GM21526 (cell line): ENCODE measurements around the gene DLG4.
"Not testable (repeated sequence)": the region's sequence is repeated elsewhere in the genome, so short reads cannot be mapped to it uniquely, and the experiment has no call there.

Source experiments
- ATAC-seq: cut with Tn5 transposase; IDR thresholded peaks from one replicate; pipeline ENCODE4 v1.9.1; 2021; ENCODE audit warnings: moderate library complexity; ENCODE audit not compliant: unreplicated experiment, low FRiP score

Gene DLG4

GRCh38 chr17:7191571-7192270 lies 27.9 kb downstream of the DLG4 start:
- no peak for ATAC-seq

- ATAC-seq, result no peak
Measured at GRCh38 chr17:7191069-7191468, 28.6 kb downstream of the DLG4 start.

- ATAC-seq, result no peak
Measured at GRCh38 chr17:7190276-7190917, 29.2 kb downstream of the DLG4 start.

GRCh38 chr17:7186241-7186640 lies 33.4 kb downstream of the DLG4 start:
- no peak for ATAC-seq

- ATAC-seq, result no peak
Measured at GRCh38 chr17:7184647-7185046, 35.0 kb downstream of the DLG4 start.

- no peak for ATAC-seq
Measured at GRCh38 chr17:7184091-7184488, 35.5 kb downstream of the DLG4 start.

GRCh38 chr17:7183433-7184090 lies 36.1 kb downstream of the DLG4 start:
- ATAC-seq, result no peak

GRCh38 chr17:7182101-7182500 lies 37.5 kb downstream of the DLG4 start:
- not testable (repeated sequence) for ATAC-seq

GRCh38 chr17:7179317-7180254 lies 40.0 kb downstream of the DLG4 start, which contains the start of gene ASGR1:
Gene ASGR1, minus strand, starts transcription at chr17:7179370. Its CDS starts 807 bp downstream, at chr17:7178563.
- no peak for ATAC-seq

- ATAC-seq, result no peak
Measured at GRCh38 chr17:7178973-7179316, 40.7 kb downstream of the DLG4 start.

GRCh38 chr17:7177954-7178477 lies 41.6 kb downstream of the DLG4 start:
- ATAC-seq, result no peak

- no peak for ATAC-seq
Measured at GRCh38 chr17:7177191-7177953, 42.3 kb downstream of the DLG4 start.

- ATAC-seq, result no peak
Measured at GRCh38 chr17:7176841-7177190, 42.8 kb downstream of the DLG4 start.

- ATAC-seq, result no peak
Measured at GRCh38 chr17:7176107-7176840, 43.4 kb downstream of the DLG4 start.

GRCh38 chr17:7175330-7175733 lies 44.3 kb downstream of the DLG4 start:
- ATAC-seq, result no peak

GRCh38 chr17:7174603-7175326 lies 44.9 kb downstream of the DLG4 start:
- no peak for ATAC-seq

- ATAC-seq, result no peak
Measured at GRCh38 chr17:7173687-7174602, 45.7 kb downstream of the DLG4 start.
